ENCODE measurements around the gene AGXT. TPM values are rescaled to one million over a fixed set of nuclear protein-coding genes. Genes with fewer than 3 reads are reported as not detected.

The AGXT gene
- total RNA-seq, 1 experiment from 2014 or later, result 0.36 TPM

DNA sequence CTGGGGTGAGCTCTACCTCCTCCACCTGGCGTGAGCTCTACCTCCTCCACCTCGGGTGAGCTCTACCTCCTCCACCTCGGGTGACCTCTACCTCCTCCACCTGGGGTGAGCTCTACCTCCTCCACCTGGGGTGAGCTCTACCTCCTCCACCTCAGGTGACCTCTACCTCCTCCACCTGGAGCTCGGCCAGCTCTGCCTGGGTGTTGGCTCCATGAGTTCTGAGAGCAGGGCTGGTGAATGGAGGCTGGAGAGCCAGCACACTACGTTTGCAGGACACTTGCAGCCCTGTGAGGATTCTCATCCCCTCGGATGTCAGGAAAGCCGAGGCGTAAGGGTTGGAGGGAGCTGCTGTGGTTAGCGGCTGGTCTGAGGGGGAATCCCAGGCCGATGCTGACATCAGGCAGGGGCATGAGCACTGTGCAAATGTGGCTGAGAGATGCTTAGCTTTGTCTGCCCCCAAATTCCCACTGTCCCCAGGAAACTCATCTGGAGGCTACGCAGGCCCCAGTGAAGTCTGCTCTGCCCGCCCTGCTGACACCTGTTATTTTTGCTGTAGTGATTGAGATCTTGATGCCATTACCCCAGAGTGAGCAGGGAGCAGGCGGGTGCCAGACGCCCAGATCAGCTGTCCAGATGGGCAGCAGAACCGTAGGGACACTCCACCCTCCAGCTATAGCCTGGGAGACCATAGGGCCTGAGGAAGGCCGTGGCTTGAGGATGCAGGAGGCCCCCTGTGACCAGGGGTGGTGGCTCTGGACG lies 40.8 kb downstream of the AGXT start:
- CTCF ChIA-PET, result no interaction called here
- DNase-seq (ENCODE audit: low read depth, low spot score) (no peak), ATAC-seq (no peak)
- Histone ChIP-seq H3K36me3 (ENCODE audit: control insufficient read depth, insufficient read depth, low read length) (no peaks in the 10 kb centered on the region), H3K4me1 (ENCODE audit: control insufficient read depth, insufficient read depth, low read length) (peaks cover 8% of the 10 kb centered on the region; the same call in 1 of the 2 replicates), H3K27me3 (ENCODE audit: control insufficient read depth, insufficient read depth, low read length) (no peaks in the 10 kb centered on the region), H3K27ac (ENCODE audit: low read length) (no peak overlapping the region), H3K9me3 (ENCODE audit: control insufficient read depth, insufficient read depth, low read depth, low read length) (no peaks in the 10 kb centered on the region), H3K4me3 (ENCODE audit: low read depth in 2 of 2, low read length in 2 of 2) (no peak overlapping the region)
- no TSS peak for BruUV-seq (replicated peaks)
- in situ Hi-C loops (cut with HindIII; ENCODE audit: low pct_unique_long_range_greater_than_20kb, low sequenced_read_pairs) (no loop called here), intact Hi-C loops (cut with micrococcal nuclease; ENCODE audit: unreplicated experiment) (no loop called here)
- TF ChIP-seq, protein P1, sequence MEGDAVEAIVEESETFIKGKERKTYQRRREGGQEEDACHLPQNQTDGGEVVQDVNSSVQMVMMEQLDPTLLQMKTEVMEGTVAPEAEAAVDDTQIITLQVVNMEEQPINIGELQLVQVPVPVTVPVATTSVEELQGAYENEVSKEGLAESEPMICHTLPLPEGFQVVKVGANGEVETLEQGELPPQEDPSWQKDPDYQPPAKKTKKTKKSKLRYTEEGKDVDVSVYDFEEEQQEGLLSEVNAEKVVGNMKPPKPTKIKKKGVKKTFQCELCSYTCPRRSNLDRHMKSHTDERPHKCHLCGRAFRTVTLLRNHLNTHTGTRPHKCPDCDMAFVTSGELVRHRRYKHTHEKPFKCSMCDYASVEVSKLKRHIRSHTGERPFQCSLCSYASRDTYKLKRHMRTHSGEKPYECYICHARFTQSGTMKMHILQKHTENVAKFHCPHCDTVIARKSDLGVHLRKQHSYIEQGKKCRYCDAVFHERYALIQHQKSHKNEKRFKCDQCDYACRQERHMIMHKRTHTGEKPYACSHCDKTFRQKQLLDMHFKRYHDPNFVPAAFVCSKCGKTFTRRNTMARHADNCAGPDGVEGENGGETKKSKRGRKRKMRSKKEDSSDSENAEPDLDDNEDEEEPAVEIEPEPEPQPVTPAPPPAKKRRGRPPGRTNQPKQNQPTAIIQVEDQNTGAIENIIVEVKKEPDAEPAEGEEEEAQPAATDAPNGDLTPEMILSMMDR (IDR thresholded peaks at IDR 0.05), result no peak
- TF ChIP-seq, protein P2, sequence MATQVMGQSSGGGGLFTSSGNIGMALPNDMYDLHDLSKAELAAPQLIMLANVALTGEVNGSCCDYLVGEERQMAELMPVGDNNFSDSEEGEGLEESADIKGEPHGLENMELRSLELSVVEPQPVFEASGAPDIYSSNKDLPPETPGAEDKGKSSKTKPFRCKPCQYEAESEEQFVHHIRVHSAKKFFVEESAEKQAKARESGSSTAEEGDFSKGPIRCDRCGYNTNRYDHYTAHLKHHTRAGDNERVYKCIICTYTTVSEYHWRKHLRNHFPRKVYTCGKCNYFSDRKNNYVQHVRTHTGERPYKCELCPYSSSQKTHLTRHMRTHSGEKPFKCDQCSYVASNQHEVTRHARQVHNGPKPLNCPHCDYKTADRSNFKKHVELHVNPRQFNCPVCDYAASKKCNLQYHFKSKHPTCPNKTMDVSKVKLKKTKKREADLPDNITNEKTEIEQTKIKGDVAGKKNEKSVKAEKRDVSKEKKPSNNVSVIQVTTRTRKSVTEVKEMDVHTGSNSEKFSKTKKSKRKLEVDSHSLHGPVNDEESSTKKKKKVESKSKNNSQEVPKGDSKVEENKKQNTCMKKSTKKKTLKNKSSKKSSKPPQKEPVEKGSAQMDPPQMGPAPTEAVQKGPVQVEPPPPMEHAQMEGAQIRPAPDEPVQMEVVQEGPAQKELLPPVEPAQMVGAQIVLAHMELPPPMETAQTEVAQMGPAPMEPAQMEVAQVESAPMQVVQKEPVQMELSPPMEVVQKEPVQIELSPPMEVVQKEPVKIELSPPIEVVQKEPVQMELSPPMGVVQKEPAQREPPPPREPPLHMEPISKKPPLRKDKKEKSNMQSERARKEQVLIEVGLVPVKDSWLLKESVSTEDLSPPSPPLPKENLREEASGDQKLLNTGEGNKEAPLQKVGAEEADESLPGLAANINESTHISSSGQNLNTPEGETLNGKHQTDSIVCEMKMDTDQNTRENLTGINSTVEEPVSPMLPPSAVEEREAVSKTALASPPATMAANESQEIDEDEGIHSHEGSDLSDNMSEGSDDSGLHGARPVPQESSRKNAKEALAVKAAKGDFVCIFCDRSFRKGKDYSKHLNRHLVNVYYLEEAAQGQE (IDR thresholded peaks at IDR 0.05; ENCODE audit: insufficient read depth in 1 of 2, low read depth in 2 of 2, low read length in 1 of 2), result no peak
- TF ChIP-seq TCF7L2 (IDR thresholded peaks at IDR 0.05; ENCODE audit: low read depth, low read length) (no peak), SIN3A (IDR thresholded peaks at IDR 0.05; ENCODE audit: borderline replicate concordance, insufficient read depth, low read depth, low read length) (no peak), POLR2AphosphoS5 (IDR thresholded peaks at IDR 0.05; ENCODE audit: low read depth, low read length) (no peak)
- POLR2A ChIA-PET, result no interaction called here

DNA sequence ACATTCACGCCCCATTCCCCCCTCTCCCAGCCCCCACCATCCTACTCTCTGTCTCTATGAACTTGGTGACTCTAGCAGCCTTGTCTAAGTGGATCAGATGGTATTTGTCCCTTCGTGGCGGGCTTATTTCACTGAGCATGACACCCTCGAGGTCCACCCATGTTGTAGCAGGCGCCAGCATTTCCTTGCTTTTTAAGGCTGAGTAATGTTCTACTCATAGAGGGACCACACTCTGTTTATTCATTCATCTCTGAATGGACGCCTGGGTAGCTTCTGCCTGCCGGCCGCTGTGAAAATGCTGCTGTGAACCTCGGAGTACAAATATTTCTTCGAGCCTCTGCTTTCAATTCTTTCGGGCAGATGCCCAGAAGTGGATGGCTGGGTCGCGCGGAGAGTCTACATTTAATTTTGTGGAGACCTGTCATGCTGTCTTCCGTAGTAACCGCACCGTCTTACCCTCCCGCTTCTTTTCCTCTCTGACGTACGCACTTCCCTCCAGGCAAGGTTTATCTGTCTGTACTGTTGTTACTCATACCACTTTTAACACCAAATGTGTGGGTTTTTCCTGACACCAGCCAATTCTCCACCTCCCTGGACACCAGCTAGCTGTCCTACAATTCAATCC lies 43.1 kb downstream of the AGXT start:
- intact Hi-C loops (cut with micrococcal nuclease; ENCODE audit: unreplicated experiment) (no loop called here), in situ Hi-C loops (cut with HindIII; ENCODE audit: low pct_unique_long_range_greater_than_20kb, low sequenced_read_pairs) (no loop called here)
- no peak overlapping the region for H3K4me3 ChIP-seq (ENCODE audit: low read depth in 2 of 2, low read length in 2 of 2)
- ChIA-PET CTCF (no interaction called here), POLR2A (no interaction called here)
- no peaks in the 10 kb centered on the region for H3K9me3 ChIP-seq (ENCODE audit: control insufficient read depth, insufficient read depth, low read depth, low read length)
- BruUV-seq (replicated peaks), result no TSS peak
- H3K27me3 ChIP-seq (ENCODE audit: control insufficient read depth, insufficient read depth, low read length), result no peaks in the 10 kb centered on the region
- no peaks in the 10 kb centered on the region for H3K36me3 ChIP-seq (ENCODE audit: control insufficient read depth, insufficient read depth, low read length)
- ATAC-seq (no peak), DNase-seq (ENCODE audit: low read depth, low spot score) (no peak)
- TF ChIP-seq, protein P2 (IDR thresholded peaks at IDR 0.05; ENCODE audit: insufficient read depth in 1 of 2, low read depth in 2 of 2, low read length in 1 of 2), result no peak
- TF ChIP-seq POLR2AphosphoS5 (IDR thresholded peaks at IDR 0.05; ENCODE audit: low read depth, low read length) (no peak), TCF7L2 (IDR thresholded peaks at IDR 0.05; ENCODE audit: low read depth, low read length) (no peak), SIN3A (IDR thresholded peaks at IDR 0.05; ENCODE audit: borderline replicate concordance, insufficient read depth, low read depth, low read length) (no peak)
- TF ChIP-seq, protein P1 (IDR thresholded peaks at IDR 0.05), result no peak
- no peak overlapping the region for H3K27ac ChIP-seq (ENCODE audit: low read length)
- peaks cover 24% of the 10 kb centered on the region for H3K4me1 ChIP-seq (ENCODE audit: control insufficient read depth, insufficient read depth, low read length)
